H1 (cell line): ENCODE measurements around the gene SYNE4. TPM values are rescaled to one million over a fixed set of nuclear protein-coding genes. Genes with fewer than 3 reads are reported as not detected.

ENCODE experiments used
- CHD7 ChIP-seq: fragments of 300-600 bp; sonication (generic); IDR thresholded peaks from 2 replicates; pipeline ENCODE4 v1.7.1; 2012; ENCODE audit warnings: low read length, moderate library complexity, mild to moderate bottlenecking, inconsistent platforms; ENCODE audit not compliant: insufficient replicate concordance
- E2F6 ChIP-seq: IDR thresholded peaks from 2 replicates; pipeline ENCODE4 v1.6.1; 2012; ENCODE audit warnings: inconsistent platforms
- polyA plus RNA-seq, 7 experiments: library from polyadenylated mRNA; depleted of rRNA in 3 of 7; stranded (reverse) in 5 of 7; unstranded in 2 of 7; fragments of >200 nt in 5 of 7; fragments of 200-250 nt in 2 of 7; gene quantifications; 1 replicate in 5 of 7; 2 replicates in 1 of 7; 4 replicates in 1 of 7; pipeline versions ENCODE4 v1.2.1 to v1.2.3, GENCODE V29; 2011 to 2013; ENCODE audit warnings: missing spikeins in 2 of 7, mixed read lengths in 2 of 7
- total RNA-seq: library from RNA; stranded (reverse); fragmentation: NEBNext Ultra II Directional; extraction: Animal tissue kit (Norgen Biotek cat#: 25700); gene quantifications from 2 replicates; pipeline ENCODE4 v1.2.1, GENCODE V29; 2021

The SYNE4 gene
- total and polyA plus RNA-seq, 2 of the 8 experiments (the other 6 are each of a cell fraction or from before 2014, with no cell fraction given): 20.8 to 22.6 TPM

GRCh38 chr19:36054733-36055686 lies 46.4 kb upstream of the SYNE4 start, which contains the start of gene WDR62 (continued):
- TF ChIP-seq CHD7 (peak; percentile 8), E2F6 (peak; percentile 91)
